IPS-20b (cell line): ENCODE data around the gene MRPL27.

ENCODE experiments used
- H3K27ac ChIP-seq: one replicate; pipeline ENCODE4 v1.5.1; 2013; ENCODE audit warnings: low read length
- H3K27me3 ChIP-seq: 2 replicates; pipeline ENCODE4 v1.6.1; 2013; ENCODE audit warnings: mild to moderate bottlenecking, low read length, inconsistent platforms; ENCODE audit not compliant: insufficient read depth
- H3K36me3 ChIP-seq: 2 replicates; pipeline ENCODE4 v1.6.1; 2013; ENCODE audit warnings: low read depth, mild to moderate bottlenecking, inconsistent platforms, low read length, moderate library complexity; ENCODE audit not compliant: insufficient read depth
- H3K4me1 ChIP-seq: 2 replicates; pipeline ENCODE4 v1.6.1; 2013; ENCODE audit warnings: mild to moderate bottlenecking, control low read depth, inconsistent platforms, low read length, moderate library complexity; ENCODE audit not compliant: insufficient read depth
- H3K4me3 ChIP-seq: 2 replicates; pipeline ENCODE4 v1.5.1; 2013; ENCODE audit warnings: mild to moderate bottlenecking, low read length, inconsistent platforms
- H3K9ac ChIP-seq: 2 replicates; pipeline ENCODE4 v1.6.1; 2013; ENCODE audit warnings: low read depth, mild to moderate bottlenecking, inconsistent platforms, low read length, moderate library complexity
- H3K9me3 ChIP-seq: 2 replicates; pipeline ENCODE4 v1.6.1; 2013; ENCODE audit warnings: mild to moderate bottlenecking, low read depth, low read length, inconsistent platforms; ENCODE audit not compliant: insufficient read depth

Gene MRPL27

DNA sequence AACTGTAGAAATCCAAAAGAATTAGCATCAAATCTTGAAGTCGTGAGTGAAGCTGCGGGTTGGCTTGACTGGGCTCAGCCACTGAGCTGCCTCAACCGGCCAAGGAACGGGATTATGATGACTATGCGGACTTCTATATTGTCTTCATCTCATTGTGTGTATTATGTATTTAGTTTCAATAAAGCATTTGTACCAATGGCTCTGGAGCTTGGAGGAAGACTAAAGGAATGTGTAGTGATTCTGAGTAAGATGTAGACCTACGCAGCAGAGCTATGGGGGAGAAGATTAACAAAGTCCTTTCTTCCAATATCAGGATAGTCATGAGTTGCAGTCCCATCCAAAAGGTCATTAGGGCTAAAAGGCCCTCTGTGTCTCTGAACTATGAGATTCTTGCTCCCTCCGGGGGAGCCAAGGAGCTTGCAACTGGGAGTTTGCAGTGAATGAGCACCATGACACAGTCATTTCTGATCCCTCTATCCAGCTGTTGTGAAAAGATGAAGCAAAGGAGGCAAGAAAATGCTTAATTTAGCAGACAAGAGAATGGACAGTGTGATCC lies 8.4 kb upstream of the MRPL27 start:
- Histone ChIP-seq H3K27ac (no peak overlapping the region), H3K27me3 (no peaks in the 10 kb centered on the region), H3K9ac (no peak overlapping the region), H3K36me3 (peaks cover 87% of the 10 kb centered on the region), H3K9me3 (no peaks in the 10 kb centered on the region), H3K4me3 (no peak overlapping the region), H3K4me1 (no peaks in the 10 kb centered on the region)

DNA sequence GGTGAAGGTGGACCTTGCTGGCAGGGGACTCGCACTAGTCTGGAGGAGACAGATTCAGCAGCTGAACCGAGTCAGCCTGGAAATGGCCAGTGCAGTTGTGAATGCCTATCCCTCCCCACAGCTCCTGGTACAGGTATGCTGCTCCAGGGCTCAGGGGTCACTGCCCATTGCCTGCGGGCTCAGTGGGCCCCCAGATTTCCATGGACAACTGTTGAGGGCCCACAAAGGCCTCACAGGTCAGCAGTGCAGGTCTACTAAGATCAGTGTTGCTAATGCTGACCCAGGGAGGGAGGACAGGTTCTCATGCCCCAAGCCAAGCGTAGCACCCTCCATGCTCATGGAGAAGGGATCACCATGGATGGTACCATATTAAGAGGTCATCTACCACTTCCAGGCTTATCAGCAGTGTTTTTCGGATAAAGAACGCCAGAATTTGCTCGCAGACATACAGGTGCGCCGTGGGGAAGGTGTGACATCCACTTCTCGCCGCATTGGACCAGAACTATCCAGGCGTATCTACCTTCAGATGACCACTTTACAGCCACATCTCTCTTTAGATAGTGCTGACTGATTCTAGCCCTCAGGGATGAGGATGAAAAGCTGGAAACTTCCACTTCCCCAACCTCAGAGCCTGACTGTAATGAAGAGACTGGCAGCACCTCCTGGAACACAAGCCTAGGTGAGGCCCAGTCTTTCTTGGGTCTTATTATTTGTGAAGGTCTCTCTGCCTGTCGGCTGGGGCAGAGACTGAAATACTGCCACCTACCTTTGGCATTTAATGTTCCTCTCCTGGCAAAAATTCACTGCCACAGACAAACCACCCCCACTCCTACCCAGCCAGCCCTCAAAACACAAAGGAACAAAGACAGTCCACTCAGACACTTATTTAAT lies 7.6 kb upstream of the MRPL27 start:
- Histone ChIP-seq H3K9ac (no peak overlapping the region), H3K36me3 (peaks cover 87% of the 10 kb centered on the region), H3K9me3 (no peaks in the 10 kb centered on the region), H3K27ac (no peak overlapping the region), H3K4me1 (no peaks in the 10 kb centered on the region), H3K4me3 (no peak overlapping the region), H3K27me3 (no peaks in the 10 kb centered on the region)

DNA sequence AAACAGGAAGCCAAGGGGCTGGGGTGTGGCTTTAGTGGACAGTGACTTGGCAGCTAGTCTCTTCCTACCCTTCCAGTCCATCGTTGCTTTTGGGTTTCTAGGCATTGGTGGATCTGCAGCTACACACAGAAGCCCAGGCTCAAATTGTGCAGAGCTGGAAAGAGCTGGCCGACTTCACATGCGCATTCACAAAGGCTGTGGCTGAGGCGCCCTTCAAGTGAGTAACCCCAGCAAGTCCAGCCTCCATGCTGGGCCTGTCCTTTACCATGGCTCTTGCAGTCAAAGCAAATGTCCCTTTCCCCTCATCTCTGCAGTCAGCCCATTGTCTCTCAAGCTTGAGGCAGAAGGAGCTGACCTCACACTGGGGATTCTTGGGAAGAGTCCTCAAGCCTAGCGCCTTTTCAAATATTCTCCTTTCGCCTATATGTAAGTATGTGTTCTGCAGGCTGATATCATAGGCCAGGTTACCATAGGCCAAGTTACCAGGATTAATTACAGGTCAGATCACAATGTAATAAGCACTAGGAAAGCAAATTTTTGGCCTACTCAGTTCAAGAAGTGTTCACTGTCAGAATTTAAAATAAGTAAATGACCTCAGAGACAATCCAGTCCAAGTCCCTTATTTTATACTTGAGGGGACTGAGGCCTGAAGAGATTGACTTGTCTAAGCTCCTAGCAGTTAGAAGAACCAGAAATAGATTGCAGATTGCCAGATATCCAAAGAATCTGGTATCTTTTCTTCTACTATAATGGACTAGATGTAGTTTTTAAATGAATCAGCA lies 6.6 kb upstream of the MRPL27 start:
- Histone ChIP-seq H3K27ac (no peak overlapping the region), H3K4me3 (no peak overlapping the region), H3K4me1 (no peaks in the 10 kb centered on the region), H3K36me3 (peaks cover 87% of the 10 kb centered on the region), H3K9ac (no peak overlapping the region), H3K9me3 (no peaks in the 10 kb centered on the region), H3K27me3 (no peaks in the 10 kb centered on the region)

DNA sequence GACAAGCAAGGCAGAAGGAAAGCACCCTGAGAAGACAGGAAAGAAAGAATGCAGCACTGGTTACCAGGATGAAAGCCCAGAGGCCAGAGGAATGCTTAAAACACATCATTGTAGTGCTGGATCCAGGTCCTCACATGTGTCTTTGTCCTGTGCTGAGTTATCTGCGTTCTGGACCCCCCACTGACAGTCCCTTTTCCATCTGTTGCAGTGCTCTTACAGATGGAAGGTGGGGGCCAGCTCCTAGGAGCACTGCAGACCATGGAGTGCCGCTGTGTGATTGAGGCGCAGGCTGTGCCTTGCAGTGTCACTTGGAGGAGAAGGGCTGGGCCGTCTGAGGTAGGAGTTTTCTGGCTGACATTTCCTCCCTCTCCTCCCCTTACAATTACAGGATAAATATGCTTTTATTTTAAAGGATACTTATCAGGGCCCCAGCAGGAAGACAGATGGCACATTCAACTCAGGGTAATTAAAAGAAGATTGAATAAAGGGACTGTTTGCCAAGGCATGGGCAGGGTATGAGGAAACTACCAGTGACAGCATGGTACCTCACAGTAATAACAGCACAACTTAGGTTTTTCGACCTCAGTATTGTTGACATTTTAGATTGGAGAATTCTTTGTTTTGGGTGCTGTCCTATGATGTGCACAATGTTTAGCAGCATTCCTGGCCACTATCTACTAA lies 3.0 kb upstream of the MRPL27 start:
- H3K36me3 ChIP-seq: peaks cover 57% of the 10 kb centered on the region
- H3K4me3 ChIP-seq: no peak overlapping the region
- no peak overlapping the region for H3K27ac ChIP-seq
- H3K27me3 ChIP-seq: no peaks in the 10 kb centered on the region
- peaks cover 5% of the 10 kb centered on the region; the same call in 1 of the 2 replicates for H3K4me1 ChIP-seq
- no peak overlapping the region; the same call in 1 of the 2 replicates for H3K9ac ChIP-seq
- H3K9me3 ChIP-seq: no peaks in the 10 kb centered on the region

DNA sequence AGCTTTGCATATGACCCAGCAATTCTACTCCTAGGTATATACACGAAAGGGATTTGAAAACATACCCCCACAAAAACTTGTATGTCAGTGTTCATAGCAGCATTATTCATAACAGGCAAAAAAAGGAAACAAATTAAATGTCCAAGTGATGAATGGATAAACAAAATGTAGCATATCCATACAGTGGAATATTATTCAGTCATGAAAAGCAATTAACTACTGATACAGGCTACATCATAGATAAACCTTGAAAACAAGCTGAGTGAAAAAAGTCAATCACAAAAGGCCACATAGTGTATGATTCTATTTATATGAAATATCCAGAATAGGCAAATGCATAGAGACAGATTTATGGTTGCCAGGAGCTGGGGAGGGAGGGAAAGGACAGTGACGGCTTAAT lies 721 bp upstream of the MRPL27 start:
- no peak overlapping the region for H3K27ac ChIP-seq
- peaks cover 54% of the 10 kb centered on the region for H3K36me3 ChIP-seq
- H3K4me3 ChIP-seq: peak overlapping the region; percentile 94

DNA sequence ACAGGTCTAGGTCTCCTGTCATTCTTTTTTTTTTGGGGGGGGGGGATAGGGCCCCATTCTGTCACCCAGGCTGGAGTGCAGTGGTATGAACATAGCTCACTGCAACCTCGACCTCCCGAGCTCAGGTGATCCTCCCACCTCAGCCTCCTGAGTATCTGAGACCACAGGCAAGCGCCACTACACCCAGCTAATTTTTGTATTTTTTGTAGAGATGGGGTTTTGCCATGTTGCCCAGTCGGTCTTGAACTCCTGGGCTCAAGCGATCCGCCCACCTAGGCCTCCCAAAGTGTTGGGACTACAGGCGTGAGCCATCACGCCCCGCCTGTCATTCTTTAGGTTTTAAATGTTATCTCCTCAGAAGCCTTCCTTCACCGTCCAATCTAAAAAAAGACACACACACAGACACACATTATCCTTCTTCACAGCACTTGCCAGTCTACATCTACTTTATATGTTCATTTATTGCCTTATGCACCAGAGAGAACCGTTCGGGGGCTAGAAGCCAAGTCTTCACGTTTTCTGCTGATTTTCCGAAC lies 694 bp downstream of the MRPL27 start:
- peaks cover 5% of the 10 kb centered on the region; the same call in 1 of the 2 replicates for H3K4me1 ChIP-seq
- H3K9ac ChIP-seq: peak overlapping the region; percentile 97
- H3K36me3 ChIP-seq: peaks cover 65% of the 10 kb centered on the region
- H3K27me3 ChIP-seq: no peaks in the 10 kb centered on the region
- no peaks in the 10 kb centered on the region for H3K9me3 ChIP-seq
- peak overlapping the region; percentile 94 for H3K4me3 ChIP-seq
- H3K27ac ChIP-seq: no peak overlapping the region

More for the DNA sequence above, 721 bp upstream of the MRPL27 start:
- H3K9ac ChIP-seq: peak overlapping the region; percentile 97; the same call in 1 of the 2 replicates
- H3K9me3 ChIP-seq: no peaks in the 10 kb centered on the region
- peaks cover 5% of the 10 kb centered on the region; the same call in 1 of the 2 replicates for H3K4me1 ChIP-seq
- H3K27me3 ChIP-seq: no peaks in the 10 kb centered on the region

DNA sequence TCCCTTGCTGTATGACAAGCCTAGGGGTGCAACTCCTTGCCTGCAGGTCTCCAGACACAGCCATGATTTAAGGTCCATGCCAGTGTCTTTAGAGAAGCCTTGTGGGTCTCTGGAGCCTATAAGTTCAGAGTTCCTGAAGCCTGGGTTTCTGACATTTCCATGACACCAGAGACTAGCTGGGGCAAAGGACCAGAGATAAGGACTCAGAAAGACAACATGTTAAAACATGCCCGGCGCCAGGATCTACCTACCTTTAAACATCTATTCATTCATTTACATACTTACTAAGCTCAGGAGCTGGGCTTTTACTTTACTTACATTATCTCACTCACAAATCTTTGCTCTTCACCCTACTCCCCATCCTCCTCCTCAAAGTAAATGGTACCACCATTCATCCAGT lies 1.5 kb downstream of the MRPL27 start:
- Histone ChIP-seq H3K27ac (no peak overlapping the region), H3K9ac (no peak overlapping the region), H3K36me3 (peaks cover 68% of the 10 kb centered on the region), H3K27me3 (no peaks in the 10 kb centered on the region), H3K4me1 (peaks cover 5% of the 10 kb centered on the region; the same call in 1 of the 2 replicates), H3K9me3 (no peaks in the 10 kb centered on the region), H3K4me3 (peak overlapping the region; percentile 94)

DNA sequence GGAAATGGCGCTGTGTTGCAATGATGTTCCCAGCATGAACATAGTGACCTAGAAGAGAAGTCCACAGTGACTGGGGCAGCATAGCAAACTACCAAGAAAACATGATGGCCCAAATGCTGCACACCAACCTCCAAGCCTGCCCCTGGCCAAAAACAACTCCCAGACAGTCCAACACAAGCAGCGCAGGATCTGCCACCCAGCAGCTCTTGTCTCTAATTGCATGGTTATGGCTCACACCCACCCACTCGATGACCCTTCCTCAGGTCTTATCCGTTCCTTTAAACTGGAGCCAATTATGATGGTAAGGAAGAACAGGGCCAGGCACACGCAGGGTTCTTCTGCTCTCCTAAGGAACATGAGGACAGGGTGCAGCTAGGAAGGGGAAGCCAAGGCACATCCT lies 2.9 kb downstream of the MRPL27 start:
- Histone ChIP-seq H3K4me3 (no peak overlapping the region), H3K4me1 (peaks cover 10% of the 10 kb centered on the region; the same call in 1 of the 2 replicates), H3K27ac (no peak overlapping the region), H3K27me3 (no peaks in the 10 kb centered on the region), H3K9me3 (no peaks in the 10 kb centered on the region), H3K36me3 (peaks cover 67% of the 10 kb centered on the region), H3K9ac (no peak overlapping the region)

DNA sequence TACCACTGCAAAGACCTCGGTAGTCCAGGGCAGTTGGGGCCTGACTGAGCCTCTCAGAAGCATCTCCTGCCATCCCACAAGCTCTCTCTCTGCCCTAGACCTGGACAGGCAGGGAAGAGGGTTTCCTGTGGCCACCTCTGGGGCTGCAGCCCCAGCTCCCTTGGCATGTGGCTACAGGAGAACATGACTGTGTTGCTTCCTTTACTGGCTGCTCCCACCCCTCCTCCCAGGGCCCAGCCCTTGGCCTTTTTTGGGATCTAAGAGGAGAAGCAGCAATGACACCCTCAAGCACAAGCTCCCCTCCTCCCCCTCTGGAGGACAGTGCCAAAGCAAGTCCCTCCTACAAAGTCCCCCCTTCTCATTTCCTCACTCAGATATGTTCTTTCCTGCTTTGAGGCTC lies 5.6 kb downstream of the MRPL27 start:
- Histone ChIP-seq H3K36me3 (peaks cover 61% of the 10 kb centered on the region), H3K27me3 (no peaks in the 10 kb centered on the region), H3K4me1 (peaks cover 24% of the 10 kb centered on the region), H3K9me3 (no peaks in the 10 kb centered on the region), H3K4me3 (no peak overlapping the region), H3K9ac (no peak overlapping the region), H3K27ac (no peak overlapping the region)

DNA sequence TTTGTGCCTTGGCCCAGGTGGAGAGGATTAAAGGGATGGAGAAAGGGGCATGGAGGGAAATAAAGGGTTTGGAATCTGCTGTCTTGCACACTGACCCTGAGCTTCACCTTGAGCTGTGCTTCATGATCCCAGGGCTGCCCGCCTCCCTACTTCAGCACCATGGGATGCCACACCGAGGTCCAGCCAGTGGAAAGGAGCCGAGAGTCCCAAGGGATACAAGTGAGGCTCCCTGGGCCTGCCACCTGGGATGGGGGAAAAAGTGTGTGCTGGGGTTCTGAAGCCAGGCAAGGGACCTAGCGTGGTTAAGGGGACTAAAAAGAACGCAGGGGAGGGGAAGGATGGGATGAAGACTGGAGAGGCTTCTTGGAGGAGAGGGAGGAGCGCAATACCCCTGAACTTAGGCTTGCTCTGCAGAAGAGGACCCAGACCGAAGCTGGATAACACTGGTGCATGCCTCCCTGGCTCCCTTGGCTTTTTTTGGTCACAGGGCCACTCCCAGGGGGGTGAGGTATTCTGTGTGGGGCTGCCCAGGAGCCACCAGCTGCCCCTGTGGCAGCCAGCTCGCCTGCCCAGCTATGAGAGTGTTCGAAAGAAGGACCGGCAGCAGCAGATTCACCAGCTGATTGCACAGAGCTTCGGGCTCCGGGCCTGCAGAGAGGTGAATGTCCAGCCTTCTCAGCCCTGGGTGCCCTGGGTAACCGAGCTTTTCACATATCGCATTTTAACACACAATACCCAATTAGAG lies 7.2 kb downstream of the MRPL27 start:
- H3K4me1 ChIP-seq: peaks cover 22% of the 10 kb centered on the region
- H3K9me3 ChIP-seq: no peaks in the 10 kb centered on the region
- H3K9ac ChIP-seq: no peak overlapping the region
- no peaks in the 10 kb centered on the region for H3K27me3 ChIP-seq
- no peak overlapping the region for H3K27ac ChIP-seq
- peaks cover 59% of the 10 kb centered on the region for H3K36me3 ChIP-seq
- no peak overlapping the region for H3K4me3 ChIP-seq
